NCI-H226 (cell line): ENCODE results near the gene TANC1.
A peak's percentile ranks its signal among the peaks of the same experiment; 100 is the strongest.

Experiments
- DNase-seq: peaks from one replicate; pipeline ENCODE4 v3.0.0-alpha.2; 2015

Gene TANC1

DNA sequence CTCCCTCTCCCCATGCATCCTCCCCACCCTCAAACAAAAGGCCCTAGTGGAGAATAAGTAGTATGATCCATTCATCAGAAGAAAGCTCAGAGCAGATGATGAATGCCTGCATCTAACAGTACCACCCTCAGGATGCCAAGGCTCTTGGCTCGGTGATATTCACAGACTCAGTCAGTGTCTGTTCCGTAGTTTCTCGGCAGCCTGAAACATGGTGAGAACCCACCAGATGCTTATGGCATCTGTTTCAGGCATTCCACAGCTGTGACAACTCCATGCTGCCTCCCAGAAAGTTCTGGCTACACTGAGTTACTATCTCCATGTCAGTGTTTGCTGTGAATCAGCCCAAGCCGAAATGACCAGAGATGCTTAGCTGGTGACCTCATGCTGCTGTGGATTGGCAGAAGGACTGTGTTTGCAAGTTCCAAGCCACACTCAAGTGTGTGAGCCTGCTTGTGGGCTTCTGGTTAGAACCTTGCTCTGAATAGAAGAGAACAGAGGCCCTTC is 234.2 kb downstream of the TANC1 start:
- peak; percentile 90 for DNase-seq

- no peak for DNase-seq
Observed at GRCh38 chr2:159204381-159205144, 236.1 kb downstream of the TANC1 start.

- no peak for DNase-seq
Observed at GRCh38 chr2:159206736-159207380, 238.4 kb downstream of the TANC1 start.

GRCh38 chr2:159208438-159208837 is 240.0 kb downstream of the TANC1 start:
- no peak for DNase-seq

DNA sequence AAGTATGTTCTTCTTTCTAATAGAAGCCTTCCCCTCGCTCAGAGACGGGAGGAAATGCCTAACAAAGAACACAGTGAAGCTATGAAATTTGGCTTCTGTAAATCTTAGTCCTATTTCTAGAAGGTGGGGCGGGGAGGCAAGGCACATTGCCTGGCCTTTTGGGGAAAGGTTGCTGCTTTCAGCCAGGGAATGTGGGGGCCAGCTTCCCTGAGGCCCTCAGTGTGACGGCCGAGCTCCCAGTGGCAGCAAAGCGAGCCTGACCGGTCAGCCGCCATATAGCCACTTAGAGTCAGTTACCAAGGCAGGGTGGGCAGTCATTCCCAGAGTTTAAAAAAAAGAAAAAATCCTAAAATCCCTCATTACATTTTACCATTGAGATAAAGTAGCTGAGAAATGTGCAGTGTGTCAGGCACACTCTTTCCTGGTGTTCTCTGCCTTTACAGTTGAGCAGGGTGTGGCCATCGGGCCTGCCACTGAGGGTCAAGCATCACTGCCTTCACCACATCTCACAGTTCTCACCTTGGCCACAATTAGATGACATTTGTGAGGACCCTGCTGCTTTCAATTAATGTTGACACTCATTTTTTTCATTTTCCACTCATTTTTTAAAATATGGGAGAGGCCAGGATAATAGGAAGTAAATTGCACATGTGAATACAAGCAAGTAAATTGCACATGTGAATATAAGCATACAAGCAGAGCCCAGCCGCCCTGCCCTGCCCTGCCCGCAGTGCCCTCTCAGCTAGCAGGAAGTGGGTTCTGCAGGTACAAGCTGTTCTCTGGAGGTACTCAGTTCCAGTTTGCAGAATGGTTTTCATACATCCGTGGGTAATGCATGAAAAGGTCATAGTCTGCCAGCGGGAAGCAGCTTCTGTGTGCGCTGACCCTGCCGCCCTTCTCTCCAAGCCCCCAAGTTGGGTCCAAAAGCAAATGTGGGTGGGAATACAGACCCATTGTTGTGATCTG is 241.2 kb downstream of the TANC1 start:
- no peak for DNase-seq

- DNase-seq, result no peak
Observed at GRCh38 chr2:159211447-159212396, 243.3 kb downstream of the TANC1 start.

GRCh38 chr2:159213296-159213695 is 244.9 kb downstream of the TANC1 start:
- DNase-seq, result no peak

- DNase-seq, result no peak
Observed at GRCh38 chr2:159214325-159214865, 246.0 kb downstream of the TANC1 start.

DNA sequence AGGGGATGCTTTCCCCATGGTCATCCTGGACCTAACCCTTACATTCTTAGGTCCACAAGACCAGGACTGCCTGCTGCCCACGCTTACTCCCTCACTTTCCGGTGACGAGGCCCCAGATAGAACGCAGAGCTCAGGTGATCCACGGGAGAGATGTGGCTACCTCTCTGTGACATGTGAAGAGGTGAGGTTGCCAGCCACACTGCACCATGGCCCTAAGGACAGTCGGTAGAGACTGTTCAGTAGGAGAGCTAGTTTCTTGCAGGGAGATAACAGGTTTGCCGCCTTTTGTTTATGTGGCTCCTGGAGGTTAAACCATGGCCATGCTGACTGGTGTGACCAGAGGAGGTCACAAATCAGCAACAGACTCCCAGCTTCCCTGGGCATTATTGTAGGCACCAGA is 246.7 kb downstream of the TANC1 start:
- no peak for DNase-seq

DNA sequence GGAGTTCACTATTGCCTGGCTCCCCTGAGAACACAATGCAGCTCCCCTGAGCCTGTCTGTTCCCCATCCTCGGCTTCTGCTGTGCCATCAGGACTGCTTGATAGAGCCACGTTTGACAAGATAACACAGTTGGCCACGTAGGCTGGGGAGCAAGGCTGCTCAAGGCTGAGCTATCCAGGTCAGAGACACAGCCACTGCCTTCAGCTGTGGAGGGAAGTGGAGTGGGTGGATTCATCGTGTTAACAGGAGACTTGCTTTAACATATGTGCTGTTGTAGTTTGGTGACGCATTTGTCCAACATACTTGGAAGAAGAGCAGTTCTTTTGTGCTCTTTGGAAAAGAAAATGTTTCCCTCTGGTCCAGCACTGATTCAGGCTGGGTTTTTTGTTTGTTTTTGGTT is 249.2 kb downstream of the TANC1 start:
- DNase-seq, result no peak

DNA sequence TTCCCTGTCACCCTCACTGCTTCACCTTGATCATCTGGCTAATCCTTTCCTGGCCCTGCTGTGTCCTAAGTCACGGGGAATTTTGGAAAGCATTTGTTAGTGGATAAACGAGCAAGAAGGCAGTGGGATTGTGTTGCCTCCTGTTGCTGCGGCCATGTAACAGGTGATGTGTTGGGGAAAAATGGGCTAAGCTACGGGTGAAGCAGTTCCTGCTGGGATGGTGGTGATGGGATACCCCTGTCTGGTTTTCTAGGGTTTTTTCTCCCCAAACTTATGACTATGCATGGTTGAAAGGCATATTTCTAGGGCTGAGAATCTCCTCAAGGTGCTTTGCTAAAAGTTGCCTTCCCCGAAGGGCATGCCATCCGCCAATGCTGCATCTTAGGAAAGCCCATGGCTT is 249.9 kb downstream of the TANC1 start:
- no peak for DNase-seq

DNA sequence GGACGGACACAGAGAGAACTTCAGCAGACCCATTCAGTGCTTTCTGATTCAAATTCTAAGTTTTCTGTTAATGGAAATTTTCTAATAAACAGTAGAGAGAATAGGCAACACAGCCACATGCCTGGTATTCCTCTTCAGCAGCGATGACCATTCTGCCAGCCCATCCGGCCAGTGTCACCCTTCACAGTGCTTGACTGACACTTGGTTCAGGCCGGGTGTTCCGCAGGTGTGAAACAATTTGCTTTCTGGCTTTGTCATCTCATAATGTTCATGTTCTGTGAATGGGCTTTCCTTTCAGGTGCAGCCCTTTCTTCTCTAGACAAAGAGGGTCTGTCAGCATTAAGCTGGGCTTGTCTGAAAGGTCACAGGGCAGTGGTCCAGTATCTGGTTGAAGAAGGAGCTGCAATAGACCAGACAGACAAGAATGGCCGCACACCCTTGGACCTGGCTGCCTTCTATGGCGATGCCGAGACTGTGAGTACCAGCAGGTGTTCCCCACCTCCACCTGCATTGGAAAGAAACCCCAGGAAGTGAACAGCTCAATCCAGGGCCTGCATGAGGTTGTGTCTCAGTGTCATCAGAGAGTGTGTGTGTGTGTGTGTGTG is 251.1 kb downstream of the TANC1 start:
- no peak for DNase-seq

DNA sequence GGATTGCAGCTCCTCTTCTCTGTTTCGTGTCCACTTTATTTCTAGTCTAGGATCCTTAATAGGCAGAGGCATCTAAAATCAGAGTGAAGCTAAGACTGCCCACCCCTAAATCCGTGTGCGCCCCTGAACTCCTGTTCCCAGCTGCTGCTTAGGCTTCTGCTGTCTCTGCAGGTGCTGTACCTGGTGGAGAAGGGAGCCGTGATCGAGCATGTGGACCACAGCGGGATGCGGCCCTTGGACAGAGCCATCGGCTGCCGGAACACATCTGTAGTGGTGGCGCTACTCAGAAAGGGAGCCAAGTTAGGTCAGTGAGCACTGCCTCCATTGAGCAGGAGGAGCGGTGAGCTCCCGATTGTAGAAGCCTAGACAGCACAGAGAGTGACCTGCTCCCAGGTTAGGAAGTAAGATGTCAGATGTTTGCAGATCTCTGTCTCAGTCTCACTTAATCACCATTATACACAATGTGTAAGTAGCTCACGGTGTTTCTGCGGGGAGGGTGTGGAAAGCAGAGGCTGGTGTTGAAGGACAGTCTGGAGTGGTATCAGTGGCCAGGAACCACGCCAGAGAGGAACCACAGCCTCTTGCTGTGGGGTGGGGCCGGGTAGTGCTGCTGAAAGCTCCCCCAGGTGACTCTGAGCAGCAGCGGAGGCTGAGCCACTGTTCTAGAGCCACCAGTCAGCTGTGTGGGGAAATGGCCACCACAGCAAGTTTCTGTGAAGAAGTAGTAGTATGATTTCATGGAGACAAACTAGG is 255.8 kb downstream of the TANC1 start:
- DNase-seq, result no peak

- DNase-seq, result no peak
Observed at GRCh38 chr2:159225025-159226016, 256.9 kb downstream of the TANC1 start.

GRCh38 chr2:159226059-159226461 is 257.6 kb downstream of the TANC1 start:
- peak; percentile 22 for DNase-seq

DNA sequence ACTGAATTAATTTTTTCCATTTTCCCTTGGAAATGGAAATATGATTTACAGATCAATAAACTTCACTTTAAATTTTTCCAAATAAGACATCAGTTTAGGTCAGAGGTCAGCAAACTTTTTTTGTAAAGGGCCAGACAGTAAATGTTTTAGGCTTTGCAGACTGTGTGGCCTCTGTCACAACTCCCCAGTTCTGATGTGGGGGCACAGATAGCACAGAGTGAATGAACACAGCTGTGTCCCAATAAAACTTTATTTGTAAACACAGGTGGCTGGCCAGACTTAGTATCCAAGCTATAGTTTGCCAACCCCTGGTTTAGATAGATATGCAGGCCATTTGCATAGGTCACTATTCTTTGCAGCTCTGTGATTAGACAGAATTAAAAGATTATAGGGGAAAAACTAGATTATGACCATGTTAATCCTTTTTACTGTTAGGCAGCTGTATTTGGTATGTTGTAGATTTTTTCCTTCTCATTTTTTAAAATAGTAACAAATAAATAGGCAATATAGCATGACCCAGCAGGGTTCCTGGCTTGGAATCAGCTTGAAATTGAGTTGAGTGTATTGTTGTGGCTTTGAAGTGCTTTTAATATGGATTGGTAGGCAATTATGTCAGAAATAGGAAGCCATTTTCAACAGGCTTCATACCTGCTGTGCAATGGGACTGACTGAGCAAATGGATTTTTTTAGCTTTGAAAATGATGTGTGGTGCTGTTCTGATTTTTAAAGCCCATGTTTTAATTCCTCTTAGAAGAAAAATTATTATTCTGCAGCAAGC is 258.4 kb downstream of the TANC1 start:
- DNase-seq, result no peak

GRCh38 chr2:159227467-159227866 is 259.0 kb downstream of the TANC1 start:
- DNase-seq, result no peak

DNA sequence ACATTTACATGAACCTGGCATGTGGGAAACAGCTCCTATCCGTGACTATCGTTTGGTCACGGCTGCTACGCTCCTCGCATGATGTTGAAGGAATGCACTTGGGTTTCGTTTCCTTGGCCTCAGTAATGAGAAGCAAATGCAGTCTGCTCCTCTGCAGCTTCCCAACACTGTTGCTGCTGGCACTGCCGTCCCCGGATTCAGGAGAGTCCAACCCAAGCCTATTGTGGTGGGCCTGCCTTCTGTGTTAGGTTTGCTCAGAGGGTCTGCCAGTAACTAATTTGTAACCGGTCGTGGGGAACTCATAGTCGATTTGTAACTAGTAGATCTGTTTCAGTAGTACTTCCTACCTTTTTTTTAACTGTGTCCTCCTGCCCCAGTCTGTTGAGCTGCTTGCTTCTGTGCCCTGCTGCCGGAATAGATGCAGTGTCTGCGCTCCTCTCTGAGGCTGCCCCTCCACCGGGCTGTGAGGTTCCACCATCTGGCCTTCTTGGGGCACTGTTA is 259.7 kb downstream of the TANC1 start:
- DNase-seq, result no peak
